ELR (cell line): ENCODE data around the gene CTNND2.

Experiments
- DNase-seq: peaks from one replicate; pipeline ENCODE4 v3.0.0-alpha.2; 2015; ENCODE audit warnings: low read depth

Gene CTNND2

DNA sequence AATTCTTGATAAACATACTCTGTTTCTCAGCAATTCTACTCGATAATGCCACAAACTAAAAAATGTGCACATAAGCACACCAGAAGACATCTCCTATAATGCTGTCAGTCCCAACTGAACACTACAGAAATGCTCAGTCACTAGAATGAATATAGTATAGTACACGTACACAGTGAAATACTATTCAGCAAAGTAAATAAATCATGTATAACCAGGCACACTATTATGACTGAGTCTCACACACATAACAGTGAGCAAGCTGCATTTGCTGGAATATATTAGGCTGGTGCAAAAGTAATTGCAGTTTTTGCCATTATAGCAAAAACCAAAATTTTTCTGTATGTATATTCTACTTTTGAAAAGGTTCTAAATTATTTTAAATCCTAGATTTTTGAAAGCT, 310.2 kb downstream of the CTNND2 start:
- DNase-seq: no peak

DNA sequence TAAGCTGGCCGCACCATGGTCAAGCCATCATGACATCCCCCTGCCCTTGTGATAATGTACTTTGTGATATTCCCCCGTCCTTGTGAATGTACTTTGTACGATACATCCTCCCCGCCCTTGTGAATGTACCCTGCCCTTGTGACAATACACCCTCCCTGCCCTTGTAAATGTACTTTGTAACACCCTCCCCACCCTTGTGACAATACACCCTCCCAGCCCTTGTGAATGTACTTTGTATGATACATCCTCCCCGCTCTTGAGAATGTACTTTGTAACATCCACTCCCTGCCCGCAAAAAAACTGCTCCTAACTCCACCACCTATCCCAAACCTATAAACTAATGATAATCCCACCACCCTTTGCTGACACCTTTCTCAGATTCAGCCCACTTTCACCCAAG, 313.8 kb downstream of the CTNND2 start:
- no peak for DNase-seq

GRCh38 chr5:11588803-11589202, 315.4 kb downstream of the CTNND2 start:
- no peak for DNase-seq

GRCh38 chr5:11584017-11584416, 320.2 kb downstream of the CTNND2 start:
- DNase-seq: peak; percentile 43

DNA sequence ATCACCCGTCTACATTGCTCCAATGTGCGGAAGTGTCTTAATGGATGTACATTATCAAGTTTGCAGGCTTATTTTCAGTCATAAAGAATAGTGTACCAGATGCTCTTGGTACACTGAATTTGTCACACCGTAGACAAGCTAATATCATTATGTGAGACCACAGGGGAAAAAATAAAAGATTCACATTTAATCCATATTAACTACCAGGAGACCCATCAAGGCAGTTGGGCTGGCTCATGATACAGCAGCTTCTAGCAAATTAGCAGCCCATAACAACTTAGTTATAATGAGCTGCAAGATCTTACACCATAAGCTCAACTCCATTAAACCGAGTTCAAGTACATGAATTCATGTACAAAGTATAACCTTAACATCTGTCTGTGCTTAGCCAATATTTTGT, 324.9 kb downstream of the CTNND2 start:
- no peak for DNase-seq

GRCh38 chr5:11574787-11575186, 329.5 kb downstream of the CTNND2 start:
- DNase-seq: no peak

DNA sequence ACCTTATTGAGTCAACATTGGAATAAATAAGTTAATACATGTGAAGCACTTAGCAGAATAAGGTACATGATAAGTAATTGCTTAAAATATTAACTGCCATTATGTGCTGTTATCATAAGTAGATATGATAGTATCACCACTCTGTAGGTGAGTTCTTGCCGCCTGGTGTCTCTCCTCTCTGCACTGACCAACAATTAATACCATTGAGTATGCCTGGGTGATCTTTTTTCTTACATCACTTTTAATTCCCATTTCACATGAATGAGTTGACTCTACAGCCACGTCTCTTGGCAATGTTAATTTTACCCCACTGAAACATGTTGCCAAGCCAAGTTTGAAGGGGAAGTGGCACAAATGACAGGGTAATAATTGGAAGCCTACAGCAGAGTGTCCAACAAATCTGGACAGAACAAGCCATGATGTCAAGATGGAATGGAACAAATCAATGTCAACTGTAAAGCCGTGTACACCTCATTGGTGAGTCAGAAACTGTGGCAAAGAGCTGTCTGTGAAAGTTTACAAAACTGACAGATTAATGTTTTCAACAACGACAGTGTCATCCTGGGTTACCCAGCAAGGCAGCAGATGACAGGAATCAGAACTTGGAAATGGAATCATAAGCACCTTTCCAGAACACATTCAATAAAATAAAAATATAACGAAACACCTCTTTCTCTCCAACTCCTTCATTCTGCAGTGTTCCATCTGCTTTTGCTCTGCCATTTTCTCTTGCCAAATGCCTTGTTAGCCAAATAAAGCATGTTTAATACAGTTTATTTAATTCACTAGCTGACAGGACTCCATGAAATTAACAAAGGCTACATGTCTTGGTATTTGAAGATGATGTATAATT, 330.9 kb downstream of the CTNND2 start:
- DNase-seq: no peak

GRCh38 chr5:11564706-11565105, 339.5 kb downstream of the CTNND2 start:
- DNase-seq: no peak

DNA sequence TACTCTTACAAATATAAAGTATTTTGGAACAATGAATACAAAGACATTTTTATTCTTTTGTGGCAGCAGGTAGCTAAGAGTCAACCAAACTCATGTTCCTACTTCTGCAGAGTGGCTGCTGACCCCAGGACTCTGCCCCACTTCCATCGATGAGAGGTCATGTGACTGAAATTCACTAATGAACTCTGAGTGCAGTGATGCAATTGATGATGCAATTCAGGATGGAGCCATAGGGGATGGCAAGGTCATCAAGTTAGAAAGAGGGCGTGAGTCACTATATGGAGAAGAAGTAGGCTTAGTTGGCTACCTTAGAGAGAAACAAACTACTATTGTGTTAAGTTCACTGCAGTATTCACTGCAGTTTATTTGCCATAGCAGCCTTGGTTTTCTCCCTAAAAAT, 340.4 kb downstream of the CTNND2 start:
- no peak for DNase-seq

DNA sequence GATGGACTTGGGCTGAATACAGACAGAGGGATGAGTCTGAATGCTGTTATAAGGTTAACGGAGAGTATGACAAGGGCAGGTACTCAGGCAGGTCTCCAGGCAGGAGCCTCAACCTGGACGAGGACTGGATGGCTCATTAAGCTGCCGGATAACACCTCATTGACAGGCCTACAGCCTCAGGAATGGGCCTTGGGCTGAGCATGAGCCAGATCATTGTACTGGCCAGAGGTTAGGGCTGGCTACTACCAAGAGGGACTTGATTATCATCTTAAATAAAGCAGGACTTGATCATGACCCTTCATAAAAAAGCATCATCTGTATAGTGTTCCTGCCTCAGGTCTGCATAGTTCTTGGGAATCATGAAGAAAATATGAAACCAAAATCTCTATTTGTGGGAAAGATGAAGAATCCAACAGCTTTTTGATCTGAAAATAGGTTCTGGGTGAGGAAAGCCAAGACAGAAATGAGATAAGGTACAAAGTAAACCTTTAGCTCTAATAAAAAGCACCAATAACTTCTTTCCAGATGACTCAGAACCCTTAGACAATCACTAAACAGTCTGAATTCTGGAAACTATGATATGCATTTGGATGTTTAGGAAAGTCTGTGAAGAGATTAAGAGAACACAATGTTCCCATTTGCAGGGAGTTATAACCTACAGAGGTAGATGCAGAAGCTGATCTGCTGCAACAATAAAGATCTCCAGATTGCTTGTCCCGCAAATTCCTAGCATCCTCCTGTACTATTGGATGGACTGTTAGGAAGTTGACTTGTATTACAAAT, 343.1 kb downstream of the CTNND2 start:
- DNase-seq: no peak

GRCh38 chr5:11557063-11557462, 347.2 kb downstream of the CTNND2 start:
- no peak for DNase-seq

- DNase-seq: no peak
Measured at GRCh38 chr5:11555171-11555570, 349.1 kb downstream of the CTNND2 start.

GRCh38 chr5:11547730-11548129, 356.5 kb downstream of the CTNND2 start:
- DNase-seq: no peak

DNA sequence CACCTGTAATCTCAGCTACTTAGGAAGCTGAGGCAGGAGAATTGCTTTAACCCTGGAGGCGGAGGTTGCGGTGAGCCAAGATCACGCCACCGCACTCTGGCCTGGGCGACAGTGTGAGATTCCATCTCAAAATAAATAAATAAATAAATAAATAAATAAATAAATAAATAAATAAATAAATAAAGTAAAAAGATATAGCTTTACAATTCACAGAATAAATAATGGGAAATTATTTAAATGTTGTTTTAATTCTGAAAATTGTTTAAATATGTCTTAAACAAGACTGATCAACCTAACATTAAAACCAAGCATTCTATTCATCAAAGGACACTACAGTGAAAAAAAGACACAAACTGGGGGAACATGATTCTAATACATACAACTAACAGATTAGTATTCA, 357.1 kb downstream of the CTNND2 start:
- DNase-seq: no peak

GRCh38 chr5:11540112-11540511, 364.1 kb downstream of the CTNND2 start:
- no peak for DNase-seq

DNA sequence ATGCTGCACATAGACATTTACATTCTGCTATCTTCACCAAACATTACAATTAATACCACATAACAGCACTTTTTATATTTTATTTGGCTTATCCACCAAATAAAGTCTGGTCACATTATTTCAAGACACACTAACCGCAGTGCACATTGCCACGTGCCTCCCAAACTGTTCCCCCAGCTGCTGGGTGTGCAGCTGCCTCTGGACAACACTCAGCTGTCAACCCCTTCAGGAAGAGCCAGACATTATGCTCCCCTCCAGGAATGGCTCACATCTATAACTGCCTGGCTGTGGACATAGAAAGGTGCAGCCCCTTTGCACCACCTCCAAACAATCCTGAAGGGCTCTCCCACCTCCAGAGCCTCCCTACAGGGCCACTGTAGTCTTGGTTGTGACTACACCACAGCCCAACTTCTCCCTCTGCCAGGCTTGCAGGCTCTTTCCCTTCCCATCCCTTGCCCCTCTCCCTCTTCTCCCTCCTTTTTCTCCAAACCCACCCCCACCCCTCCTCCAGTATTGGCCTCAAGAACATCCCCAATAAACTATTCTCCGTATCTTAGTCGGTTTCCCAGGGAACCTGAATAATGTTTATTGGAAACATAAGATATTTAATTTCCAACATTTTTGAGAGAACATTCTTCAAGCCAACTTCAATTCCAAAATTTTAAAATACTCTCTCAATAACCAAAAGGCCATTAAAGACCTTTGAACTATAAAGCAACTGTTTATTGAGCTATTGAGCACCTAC, 372.3 kb downstream of the CTNND2 start:
- DNase-seq: no peak

DNA sequence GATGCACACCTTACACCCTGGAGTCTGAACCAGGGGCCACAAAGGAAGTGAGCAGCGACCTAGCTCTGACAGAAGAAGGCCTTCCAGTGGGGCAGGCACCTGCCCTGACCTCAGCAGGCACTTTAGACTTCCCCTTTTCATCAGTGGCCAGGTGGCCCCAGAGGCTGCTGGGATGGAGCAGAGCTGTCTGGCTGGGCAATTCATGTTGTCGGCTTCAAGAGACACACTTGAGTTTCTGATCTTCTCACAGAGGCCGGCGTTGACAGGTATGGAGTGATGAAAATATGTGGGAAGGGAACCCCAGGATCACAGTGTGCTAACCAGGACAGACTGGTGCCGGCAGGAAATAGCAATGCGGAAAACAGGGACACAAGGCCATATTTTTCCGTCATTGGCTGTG, 375.5 kb downstream of the CTNND2 start:
- no peak for DNase-seq

- no peak for DNase-seq
Measured at GRCh38 chr5:11527652-11528349, 376.4 kb downstream of the CTNND2 start.

DNA sequence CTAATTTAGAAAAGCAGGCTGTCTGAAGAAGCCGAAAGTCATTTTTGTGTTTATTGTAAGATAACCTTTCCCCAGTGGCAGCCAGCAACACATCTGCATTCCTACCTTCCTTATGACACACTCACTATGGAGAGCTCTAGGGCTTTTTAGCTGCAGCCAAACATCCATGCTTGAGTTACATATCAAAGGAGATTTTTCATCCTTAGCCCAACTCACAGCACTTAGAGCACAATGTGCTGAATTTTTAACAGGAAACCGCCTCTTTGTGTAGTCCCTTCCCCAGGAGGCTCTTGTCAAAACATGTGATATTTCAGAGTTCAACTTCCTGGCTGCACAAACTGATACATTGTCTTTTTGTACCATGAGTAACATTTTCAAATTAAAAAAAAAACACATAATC, 379.2 kb downstream of the CTNND2 start:
- no peak for DNase-seq

DNA sequence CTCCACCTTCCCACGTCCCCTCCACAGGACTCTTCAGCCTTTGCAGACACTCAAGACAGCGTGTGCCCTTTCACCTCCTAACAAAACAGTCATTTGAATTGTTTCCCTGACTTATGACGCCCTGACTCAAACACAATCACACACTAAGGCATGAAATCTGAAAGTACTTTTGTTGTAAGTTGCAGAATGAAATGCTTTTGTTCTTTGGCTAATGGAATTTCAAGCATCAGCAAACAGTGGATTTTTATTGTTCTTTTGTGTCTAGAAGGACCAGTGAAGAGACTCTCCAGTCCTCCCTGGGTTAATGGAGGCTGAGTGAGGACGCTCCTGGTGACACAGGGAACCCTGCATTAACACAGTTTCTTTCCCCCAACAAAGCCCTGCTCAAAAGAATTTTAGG, 380.1 kb downstream of the CTNND2 start:
- DNase-seq: no peak

GRCh38 chr5:11522796-11523195, 381.4 kb downstream of the CTNND2 start:
- no peak for DNase-seq
